K562 (cell line): ENCODE measurements around the gene TMEM108. TPM values are rescaled to one million over a fixed set of nuclear protein-coding genes. Genes with fewer than 3 reads are reported as not detected.

Experiments
- ATAC-seq: fragments of 200-7000 bp; cut with Tn5 transposase; 3 replicates; pipeline ENCODE4 v1.9.1; 2020; ENCODE audit warnings: moderate library complexity
- BruUV-seq: library from RNA; stranded (reverse); fragments of 400-500 nt; replicated peaks from 2 replicates; lab custom pipeline; 2021; lab: Mats Ljungman, UMichigan
- CTCF ChIA-PET: fragments of 300-600 bp; formaldehyde crosslinking; extraction: SDS; loops from one replicate; lab custom pipeline; 2021; ENCODE audit warnings: low intra/inter-chr PET ratio; lab: Yijun Ruan, JAX
- POLR2A ChIA-PET: fragments of 300-600, 350-650 bp; sonication (Branson Sonifier 250); formaldehyde crosslinking; extraction: SDS; loops from one replicate; lab custom pipeline; 2021; ENCODE audit warnings: antibody characterized with exemption, inconsistent platforms; lab: Yijun Ruan, JAX
- DNase-seq, 4 experiments: peaks; one replicate each; pipeline versions ENCODE4 v3.0.0 to v3.0.0-alpha.2; 2011 to 2018; ENCODE audit warnings: low spot score in 3 of 4, mixed read lengths in 3 of 4; ENCODE audit errors: extremely low read depth in 1 of 4
- FAIRE-seq: peaks from 2 replicates; lab custom pipeline; 2011; peaks lifted over from hg19 to GRCh38; lab: Jason Lieb, UNC
- H2AFZ ChIP-seq: 2 replicates; pipeline ENCODE4 v1.6.0; 2011; ENCODE audit warnings: low read depth, low read length, control low read depth, inconsistent platforms
- H3K27ac ChIP-seq: fragments of 200-600 bp; 3 replicates; pipeline ENCODE4 v1.8.0; 2011; ENCODE audit warnings: low read depth, mild to moderate bottlenecking, control low read depth, inconsistent platforms, low read length, moderate library complexity, mixed read lengths; ENCODE audit errors: extremely low read depth
- H3K27me3 ChIP-seq, 2 experiments: fragments of 300-600 bp in 1 of 2; 2 replicates in 1 of 2; 3 replicates in 1 of 2; pipeline versions ENCODE4 v1.6.0 to v1.8.0; 2011; ENCODE audit warnings: inconsistent platforms in 2 of 2, low read length in 2 of 2, mild to moderate bottlenecking in 1 of 2, mixed read lengths in 1 of 2, moderate library complexity in 1 of 2; ENCODE audit not compliant: control insufficient read depth in 2 of 2, insufficient read depth in 2 of 2
- H3K36me3 ChIP-seq: fragments of 300-600 bp; 3 replicates; pipeline ENCODE4 v1.8.0; 2011; ENCODE audit warnings: mild to moderate bottlenecking, low read length, inconsistent platforms; ENCODE audit not compliant: control insufficient read depth, insufficient read depth
- H3K4me1 ChIP-seq, 2 experiments: fragments of 200-600 bp in 1 of 2; replicated peaks in 1 of 2; 2 replicates in 1 of 2; 3 replicates in 1 of 2; pipeline versions ENCODE4 v1.5.1 to v1.8.0; 2011; ENCODE audit warnings: inconsistent platforms in 2 of 2, low read length in 2 of 2, mild to moderate bottlenecking in 1 of 2, mixed read lengths in 1 of 2, moderate library complexity in 1 of 2; ENCODE audit not compliant: control insufficient read depth in 2 of 2, insufficient read depth in 2 of 2
- H3K4me2 ChIP-seq: 2 replicates; pipeline ENCODE4 v1.6.1; 2011; ENCODE audit warnings: low read length, control low read depth, inconsistent platforms, mixed read lengths; ENCODE audit not compliant: insufficient read depth
- H3K4me3 ChIP-seq: fragments of 200-600 bp; sonication (generic), shearing (Covaris generic); 2 replicates; pipeline ENCODE4 v1.5.1; 2016; ENCODE audit warnings: control low read depth, inconsistent platforms
- H3K79me2 ChIP-seq: fragments of 200-600 bp; 3 replicates; pipeline ENCODE4 v1.8.0; 2011; ENCODE audit warnings: low read length, inconsistent platforms; ENCODE audit not compliant: control insufficient read depth, insufficient read depth
- H3K9ac ChIP-seq, 2 experiments: 2 replicates each; pipeline versions ENCODE4 v1.6.0 to v1.6.1; 2011; ENCODE audit warnings: low read depth in 2 of 2, low read length in 2 of 2, control low read depth in 1 of 2, inconsistent platforms in 1 of 2, mild to moderate bottlenecking in 1 of 2, mixed read lengths in 1 of 2; ENCODE audit not compliant: insufficient read depth in 1 of 2
- H3K9me1 ChIP-seq: one replicate; pipeline ENCODE4 v1.6.0; 2011; ENCODE audit warnings: inconsistent platforms, mild to moderate bottlenecking, low read length, moderate library complexity; ENCODE audit not compliant: control insufficient read depth, insufficient read depth
- H3K9me3 ChIP-seq: replicated peaks from 2 replicates; pipeline ENCODE4 v1.5.1; 2011; ENCODE audit warnings: low read depth, low read length, inconsistent platforms; ENCODE audit not compliant: control insufficient read depth, insufficient read depth
- H4K20me1 ChIP-seq: replicated peaks from 2 replicates; pipeline ENCODE4 v1.6.1; 2011; ENCODE audit warnings: low read length, inconsistent platforms, mixed read lengths; ENCODE audit not compliant: control insufficient read depth, insufficient read depth
- ETV1 ChIP-seq: fragments of 450-650 bp; conservative IDR thresholded peaks from 2 replicates; pipeline ENCODE4 v1.6.1; 2016; ENCODE audit warnings: missing genetic modification characterization, control low read depth, low read depth, missing compliant biosample characterization
- HCFC1 ChIP-seq: IDR thresholded peaks from 2 replicates; pipeline ENCODE4 v1.6.1; 2012; ENCODE audit warnings: low read depth, low read length, improper control_type of control experiment
- HDAC6 ChIP-seq: IDR thresholded peaks from 2 replicates; pipeline ENCODE4 v1.6.1; 2012; ENCODE audit warnings: low read depth, mild to moderate bottlenecking, control low read depth, inconsistent platforms, low read length, moderate library complexity
- KLF6 ChIP-seq: fragments of 250-450 bp; sonication (Bioruptor Pico); IDR thresholded peaks from 2 replicates; pipeline ENCODE4 v1.4.0; 2020; ENCODE audit warnings: mild to moderate bottlenecking, moderate library complexity, borderline replicate concordance
- PHF20 ChIP-seq: fragments of 450-650 bp; IDR thresholded peaks from 2 replicates; pipeline ENCODE4 v1.6.1; 2018; ENCODE audit not compliant: partially characterized antibody
- PTRF ChIP-seq: fragments of 450-650 bp; IDR thresholded peaks from 2 replicates; pipeline ENCODE4 v1.6.1; 2016; ENCODE audit warnings: mild to moderate bottlenecking, missing genetic modification characterization, missing compliant biosample characterization
- WGBS: fragments of 100-300 bp; shearing (Covaris generic); methylation state at CpG from one replicate; pipeline ENCODE4 v1.1.6; 2016; ENCODE audit warnings: low coverage, mixed read lengths; ENCODE audit not compliant: insufficient coverage; ENCODE audit errors: missing lambda C conversion rate; 5-methylcytosine and 5-hydroxymethylcytosine counted together
- in situ Hi-C: fragments of 300-500 bp; cut with MboI; formaldehyde crosslinking; loops from 4 replicates; pipeline ENCODE4 v1.15.0; 2018; ENCODE audit warnings: inconsistent platforms, mixed read lengths
- intact Hi-C: fragments of 100-400 bp; cut with micrococcal nuclease; formaldehyde crosslinking; loops from 2 replicates; pipeline ENCODE4 v1.14.2; 2022
- polyA plus RNA-seq, 8 experiments: library from polyadenylated mRNA; depleted of rRNA in 4 of 8; stranded (reverse) in 5 of 8; unstranded in 3 of 8; fragments of >200 nt; fragmentation: Nextera tagmentation in 2 of 8; fragmentation: Illumina TruSeq in 1 of 8; extraction: Ambion mirVana in 2 of 8; extraction: Trizol in 1 of 8; gene quantifications; 2 replicates each; pipeline versions ENCODE4 v1.2.1 to v1.2.3, GENCODE V29; 2011 to 2014; ENCODE audit warnings: inconsistent platforms in 1 of 8, missing spikeins in 1 of 8
- total RNA-seq, 7 experiments: library from RNA; depleted of rRNA in 6 of 7; stranded (reverse); fragments of >200 nt in 6 of 7; fragmentation: Illumina TruSeq in 2 of 7; extraction: Trizol in 2 of 7; gene quantifications; 2 replicates each; pipeline versions ENCODE4 v1.2.1 to v1.2.3, GENCODE V29; 2011 to 2021; ENCODE audit warnings: low replicate concordance in 1 of 7

Gene TMEM108
- total and polyA plus RNA-seq, 9 of the 15 experiments (the other 6 are each of a cell fraction or from before 2014, with no cell fraction given), result 0.65 to 11.1 (median 3.4) TPM

DNA sequence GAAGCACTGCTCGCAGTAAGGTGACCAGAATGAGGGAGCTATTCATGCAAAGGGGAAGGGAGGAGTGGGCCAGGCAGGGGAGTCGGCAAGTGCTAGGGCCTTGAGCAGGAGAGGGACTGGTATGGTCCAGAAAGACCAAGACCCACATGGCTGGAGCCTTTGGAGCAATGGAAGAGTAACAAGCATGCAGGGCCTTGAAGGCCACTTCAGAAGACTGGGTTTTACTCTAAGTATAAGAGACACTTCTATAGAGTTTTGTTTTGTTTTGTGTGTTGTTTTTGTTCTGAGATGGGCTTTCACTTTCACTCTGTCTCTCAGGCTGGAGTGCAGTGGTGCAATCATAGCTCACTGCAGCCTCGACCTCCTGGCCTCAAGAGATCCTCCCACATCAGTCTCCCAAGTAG, 403.7 kb downstream of the TMEM108 start:
- H4K20me1 ChIP-seq, result no peaks in the 10 kb centered on the region
- in situ Hi-C loops, result no loop called here
- DNase-seq (no peak), FAIRE-seq (no peak), ATAC-seq (no peak)
- H3K4me1 ChIP-seq, result no peaks in the 10 kb centered on the region
- no peaks in the 10 kb centered on the region for H3K9me1 ChIP-seq
- H3K27ac ChIP-seq, result no peak overlapping the region
- no peaks in the 10 kb centered on the region; a peak in 2 of 5 replicates for H3K27me3 ChIP-seq
- intact Hi-C loops, result no loop called here
- BruUV-seq, result no TSS peak
- no peaks in the 10 kb centered on the region for H3K36me3 ChIP-seq
- no peak overlapping the region for H3K4me3 ChIP-seq
- no peak overlapping the region; the same call in 1 of the 2 replicates for H2AFZ ChIP-seq
- no peaks in the 10 kb centered on the region for H3K9me3 ChIP-seq
- TF ChIP-seq HCFC1 (no peak), PHF20 (no peak), ETV1 (tag) (no peak), HDAC6 (no peak)
- no peaks in the 10 kb centered on the region for H3K79me2 ChIP-seq
- CTCF ChIA-PET, result no interaction called here
- H3K4me2 ChIP-seq, result no peak overlapping the region
- no peak overlapping the region for H3K9ac ChIP-seq
- POLR2A ChIA-PET, result no interaction called here
- 0% methylated on average over 3 of the region's 3 CpGs for WGBS

- Histone ChIP-seq H3K4me3 (no peak overlapping the region), H4K20me1 (no peaks in the 10 kb centered on the region), H2AFZ (no peak overlapping the region), H3K36me3 (no peaks in the 10 kb centered on the region), H3K4me1 (no peaks in the 10 kb centered on the region), H3K27ac (no peak overlapping the region), H3K27me3 (peaks cover 0 to 4% of the 10 kb centered on the region in 2 experiments; a peak in 3 of 5 replicates), H3K9ac (no peak overlapping the region), H3K4me2 (no peak overlapping the region), H3K9me3 (no peaks in the 10 kb centered on the region), H3K9me1 (no peaks in the 10 kb centered on the region), H3K79me2 (no peaks in the 10 kb centered on the region)
- CTCF ChIA-PET, result interaction anchor here (0.6 kb wide), 1 partner anchor 20 kb away, joined by 3 read pairs; no protein-coding TSS in a partner anchor
- DNase-seq (no peak), FAIRE-seq (no peak), ATAC-seq (no peak)
- BruUV-seq, result no TSS peak
- 0% methylated on average over 1 of the region's 1 CpG for WGBS
- intact Hi-C loops (no loop called here), in situ Hi-C loops (no loop called here)
- POLR2A ChIA-PET, result no interaction called here
- no peak for TF ChIP-seq PTRF
- TF ChIP-seq KLF6 (CRISPR knock-in tag), result no peak
These were observed 404.3 kb downstream of the TMEM108 start for GRCh38 chr3:133442518-133442917.
